ENCODE data around the gene C10orf90. TPM values are rescaled to one million over a fixed set of nuclear protein-coding genes. Genes with fewer than 3 reads are reported as not detected.

C10orf90 gene
- total RNA-seq, 4 donors from 2014 or later, result 0.06 TPM; not detected in 3

DNA sequence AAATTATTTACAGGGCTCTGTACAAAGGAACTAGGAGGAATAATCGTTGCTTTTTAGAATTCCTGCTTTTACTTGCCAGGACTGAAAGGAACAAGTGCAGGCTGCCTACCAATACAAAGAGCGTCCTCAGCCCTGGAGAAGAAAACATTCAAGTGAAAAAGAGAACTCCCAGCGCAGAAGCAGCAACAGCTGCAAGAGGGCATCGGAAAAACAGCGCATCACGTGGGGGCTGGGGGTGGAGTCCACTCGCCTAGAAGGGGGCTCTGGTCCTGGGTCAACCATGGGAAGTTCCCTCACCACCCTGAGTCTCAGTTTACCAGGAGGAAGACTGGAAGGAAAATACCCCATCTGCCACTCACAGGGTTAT, 385 bp upstream of the C10orf90 start:
- WGBS, result 56% methylated on average over 7 of the region's 7 CpGs
- DNase-seq (ENCODE audit: extremely low spot score), result no peak
- Histone ChIP-seq H3K27ac (replicated peaks in 1 of 4) (no peak overlapping the region), H3K36me3 (no peaks in the 10 kb centered on the region), H3K27me3 (peaks cover 0 to 15% (median 0%) of the 10 kb centered on the region in 4 donors), H3K4me1 (no peaks in the 10 kb centered on the region), H3K4me3 (no peak overlapping the region), H3K9me3 (no peaks in the 10 kb centered on the region)
- TF ChIP-seq POLR2A (IDR thresholded peaks at IDR 0.05; ENCODE audit: low read depth), result no peak
- intact Hi-C loops (cut with DNase I), result no loop called here

DNA sequence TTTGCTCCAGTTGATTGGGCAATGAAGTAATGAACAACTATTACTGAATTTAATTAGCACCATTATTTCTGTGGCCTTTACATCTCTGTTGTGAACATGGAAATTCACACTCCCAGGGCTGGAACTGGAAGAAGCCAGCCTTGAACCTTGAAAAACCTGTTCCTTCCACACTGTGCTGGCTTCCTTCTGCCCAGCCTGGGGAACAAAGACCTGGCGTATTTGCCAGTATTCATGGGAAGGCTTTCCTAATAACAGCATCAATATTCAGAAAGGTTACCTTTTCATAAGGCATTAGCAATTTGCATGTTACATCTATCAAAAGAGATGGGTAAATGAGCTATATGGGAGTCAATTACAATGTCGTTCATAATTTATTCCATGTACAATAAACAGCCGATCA, 1.3 kb downstream of the C10orf90 start:
- no peak for DNase-seq (ENCODE audit: extremely low spot score)
- TF ChIP-seq EP300 (IDR thresholded peaks at IDR 0.05) (no peak), POLR2A (IDR thresholded peaks at IDR 0.05; ENCODE audit: low read depth) (no peak), POLR2AphosphoS5 (IDR thresholded peaks at IDR 0.05) (no peak)
- TF ChIP-seq, protein P1, sequence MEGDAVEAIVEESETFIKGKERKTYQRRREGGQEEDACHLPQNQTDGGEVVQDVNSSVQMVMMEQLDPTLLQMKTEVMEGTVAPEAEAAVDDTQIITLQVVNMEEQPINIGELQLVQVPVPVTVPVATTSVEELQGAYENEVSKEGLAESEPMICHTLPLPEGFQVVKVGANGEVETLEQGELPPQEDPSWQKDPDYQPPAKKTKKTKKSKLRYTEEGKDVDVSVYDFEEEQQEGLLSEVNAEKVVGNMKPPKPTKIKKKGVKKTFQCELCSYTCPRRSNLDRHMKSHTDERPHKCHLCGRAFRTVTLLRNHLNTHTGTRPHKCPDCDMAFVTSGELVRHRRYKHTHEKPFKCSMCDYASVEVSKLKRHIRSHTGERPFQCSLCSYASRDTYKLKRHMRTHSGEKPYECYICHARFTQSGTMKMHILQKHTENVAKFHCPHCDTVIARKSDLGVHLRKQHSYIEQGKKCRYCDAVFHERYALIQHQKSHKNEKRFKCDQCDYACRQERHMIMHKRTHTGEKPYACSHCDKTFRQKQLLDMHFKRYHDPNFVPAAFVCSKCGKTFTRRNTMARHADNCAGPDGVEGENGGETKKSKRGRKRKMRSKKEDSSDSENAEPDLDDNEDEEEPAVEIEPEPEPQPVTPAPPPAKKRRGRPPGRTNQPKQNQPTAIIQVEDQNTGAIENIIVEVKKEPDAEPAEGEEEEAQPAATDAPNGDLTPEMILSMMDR (IDR thresholded peaks at IDR 0.05), result no peak
- H3K9me3 ChIP-seq, result no peaks in the 10 kb centered on the region
- peaks cover 0 to 2% (median 0%) of the 10 kb centered on the region in 4 donors for H3K4me1 ChIP-seq
- intact Hi-C loops (cut with DNase I), result no loop called here
- H3K27ac ChIP-seq (replicated peaks in 1 of 4), result no peak overlapping the region
- WGBS, result 71% methylated on average over 3 of the region's 3 CpGs
- no peak overlapping the region for H3K4me3 ChIP-seq
- no peaks in the 10 kb centered on the region for H3K36me3 ChIP-seq
- peaks cover 0 to 11% (median 0%) of the 10 kb centered on the region in 4 donors for H3K27me3 ChIP-seq

- Histone ChIP-seq H3K27me3 (peaks cover 0 to 4% (median 0%) of the 10 kb centered on the region in 4 donors), H3K36me3 (no peaks in the 10 kb centered on the region), H3K4me3 (no peak overlapping the region), H3K27ac (replicated peaks in 1 of 4) (no peak overlapping the region), H3K4me1 (peaks cover 0 to 7% (median 0%) of the 10 kb centered on the region in 4 donors), H3K9me3 (no peaks in the 10 kb centered on the region)
- no peak for DNase-seq (ENCODE audit: extremely low spot score)
- intact Hi-C loops (cut with DNase I), result no loop called here
- WGBS, result 85% methylated on average over 4 of the region's 4 CpGs
- TF ChIP-seq POLR2A (IDR thresholded peaks at IDR 0.05; ENCODE audit: low read depth) (no peak), EP300 (IDR thresholded peaks at IDR 0.05) (no peak), POLR2AphosphoS5 (IDR thresholded peaks at IDR 0.05) (no peak)
- TF ChIP-seq, protein P1 (IDR thresholded peaks at IDR 0.05), result no peak
Measured at GRCh38 chr10:126668505-126668904, 2.0 kb downstream of the C10orf90 start.

- no peak for TF ChIP-seq EP300 (IDR thresholded peaks at IDR 0.05)
- no peak for TF ChIP-seq POLR2A (IDR thresholded peaks at IDR 0.05; ENCODE audit: low read depth)
- TF ChIP-seq, protein P1 (IDR thresholded peaks at IDR 0.05), result no peak
- no peak for TF ChIP-seq POLR2AphosphoS5 (IDR thresholded peaks at IDR 0.05)
- Histone ChIP-seq H3K4me3 (no peak overlapping the region), H3K4me1 (peaks cover 0 to 12% (median 0%) of the 10 kb centered on the region in 4 donors), H3K27ac (replicated peaks in 1 of 4) (no peak overlapping the region), H3K27me3 (no peaks in the 10 kb centered on the region), H3K36me3 (no peaks in the 10 kb centered on the region), H3K9me3 (no peaks in the 10 kb centered on the region)
- intact Hi-C loops (cut with DNase I), result no loop called here
- 88% methylated on average over 3 of the region's 3 CpGs for WGBS
- DNase-seq (ENCODE audit: extremely low spot score), result no peak
Measured at GRCh38 chr10:126667568-126667967, 2.9 kb downstream of the C10orf90 start.

DNA sequence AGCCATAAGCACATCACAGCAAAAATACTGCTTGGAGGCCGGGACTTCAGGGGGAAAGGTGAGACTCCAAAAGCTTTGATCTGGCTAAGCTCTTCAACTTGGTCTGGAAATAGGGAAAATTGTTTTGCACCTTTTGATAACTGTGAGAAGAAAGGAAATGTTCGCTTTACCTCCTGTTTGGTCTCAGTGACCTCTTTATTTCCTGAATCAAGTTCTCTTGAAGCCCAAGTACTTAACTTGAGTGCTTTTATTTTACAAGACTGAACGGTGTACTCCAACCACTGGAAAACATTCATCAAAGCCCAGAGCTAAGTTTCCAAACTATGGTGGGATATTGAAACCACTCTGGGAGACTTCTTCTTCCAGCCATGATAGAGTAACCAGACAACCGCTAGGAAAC, 5.3 kb downstream of the C10orf90 start:
- H3K9me3 ChIP-seq, result no peaks in the 10 kb centered on the region
- 83% methylated on average over 4 of the region's 4 CpGs for WGBS
- intact Hi-C loops (cut with DNase I), result no loop called here
- H3K27me3 ChIP-seq, result no peaks in the 10 kb centered on the region
- no peaks in the 10 kb centered on the region for H3K36me3 ChIP-seq
- H3K4me1 ChIP-seq, result peaks cover 0 to 12% (median 0%) of the 10 kb centered on the region in 4 donors
- no peak for TF ChIP-seq POLR2AphosphoS5 (IDR thresholded peaks at IDR 0.05)
- TF ChIP-seq, protein P1 (IDR thresholded peaks at IDR 0.05), result no peak
- TF ChIP-seq POLR2A (IDR thresholded peaks at IDR 0.05; ENCODE audit: low read depth), result no peak
- no peak for TF ChIP-seq EP300 (IDR thresholded peaks at IDR 0.05)
- no peak for DNase-seq (ENCODE audit: extremely low spot score)
- H3K4me3 ChIP-seq, result no peak overlapping the region
- H3K27ac ChIP-seq (replicated peaks in 1 of 4), result no peak overlapping the region
